Measurements from ENCODE around the gene PACSIN1. TPM values are rescaled to one million over a fixed set of nuclear protein-coding genes. Genes with fewer than 3 reads are reported as not detected.
A peak's percentile ranks its signal among the peaks of the same experiment; 100 is the strongest.

The PACSIN1 gene
- total and polyA plus RNA-seq, 2 donors, result 0.20 to 0.32 TPM

GRCh38 chr6:34572021-34572420 is 106.1 kb downstream of the PACSIN1 start:
- no peak overlapping the region for H3K27ac ChIP-seq (ENCODE audit: low read depth)
- 67% methylated on average over 16 of the region's 16 CpGs for WGBS

GRCh38 chr6:34572585-34572984 is 106.7 kb downstream of the PACSIN1 start:
- Histone ChIP-seq H3K4me3 (ENCODE audit: low read depth, low read length) (no peak overlapping the region), H3K27ac (ENCODE audit: low read depth) (no peak overlapping the region), H3K4me1 (ENCODE audit: insufficient read depth) (no peaks in the 10 kb centered on the region), H3K36me3 (ENCODE audit: insufficient read depth) (no peaks in the 10 kb centered on the region)
- WGBS, result 86% methylated on average over 6 of the region's 6 CpGs
- DNase-seq (ENCODE audit: extremely low spot score), result no peak

More at GRCh38 chr6:34572021-34572420, 106.1 kb downstream of the PACSIN1 start:
- H3K36me3 ChIP-seq (ENCODE audit: insufficient read depth), result no peaks in the 10 kb centered on the region
- DNase-seq (ENCODE audit: extremely low spot score), result no peak
- no peak overlapping the region for H3K4me3 ChIP-seq (ENCODE audit: low read depth, low read length)
- H3K4me1 ChIP-seq (ENCODE audit: insufficient read depth), result no peaks in the 10 kb centered on the region

- Histone ChIP-seq H3K36me3 (ENCODE audit: insufficient read depth) (no peaks in the 10 kb centered on the region), H3K4me1 (ENCODE audit: insufficient read depth) (no peaks in the 10 kb centered on the region), H3K4me3 (ENCODE audit: low read depth, low read length) (no peak overlapping the region), H3K27ac (ENCODE audit: low read depth) (no peak overlapping the region)
- 67% methylated on average over 8 of the region's 8 CpGs for WGBS
- DNase-seq (ENCODE audit: extremely low spot score), result no peak
Measured at GRCh38 chr6:34573567-34574183, 107.8 kb downstream of the PACSIN1 start.

GRCh38 chr6:34574647-34575293 is 108.9 kb downstream of the PACSIN1 start:
- no peak overlapping the region for H3K27ac ChIP-seq (ENCODE audit: low read depth)
- no peaks in the 10 kb centered on the region for H3K36me3 ChIP-seq (ENCODE audit: insufficient read depth)
- WGBS, result 77% methylated on average over 10 of the region's 10 CpGs
- H3K4me1 ChIP-seq (ENCODE audit: insufficient read depth), result no peaks in the 10 kb centered on the region
- no peak overlapping the region for H3K4me3 ChIP-seq (ENCODE audit: low read depth, low read length)
- DNase-seq (ENCODE audit: extremely low spot score), result no peak

GRCh38 chr6:34575326-34575725 is 109.5 kb downstream of the PACSIN1 start:
- WGBS, result 60% methylated on average over 3 of the region's 3 CpGs
- no peak overlapping the region for H3K4me3 ChIP-seq (ENCODE audit: low read depth, low read length)
- H3K4me1 ChIP-seq (ENCODE audit: insufficient read depth), result no peaks in the 10 kb centered on the region
- no peak overlapping the region for H3K27ac ChIP-seq (ENCODE audit: low read depth)
- no peaks in the 10 kb centered on the region for H3K36me3 ChIP-seq (ENCODE audit: insufficient read depth)
- DNase-seq (ENCODE audit: extremely low spot score), result no peak

- Histone ChIP-seq H3K27ac (ENCODE audit: low read depth) (no peak overlapping the region), H3K4me3 (ENCODE audit: low read depth, low read length) (no peak overlapping the region), H3K4me1 (ENCODE audit: insufficient read depth) (no peaks in the 10 kb centered on the region), H3K36me3 (ENCODE audit: insufficient read depth) (no peaks in the 10 kb centered on the region)
- WGBS, result 83% methylated on average over 18 of the region's 18 CpGs
- no peak for DNase-seq (ENCODE audit: extremely low spot score)
Measured at GRCh38 chr6:34576286-34576955, 110.5 kb downstream of the PACSIN1 start.

- DNase-seq (ENCODE audit: extremely low spot score), result no peak
- no peak overlapping the region for H3K4me3 ChIP-seq (ENCODE audit: low read depth, low read length)
- H3K27ac ChIP-seq (ENCODE audit: low read depth), result no peak overlapping the region
- H3K36me3 ChIP-seq (ENCODE audit: insufficient read depth), result no peaks in the 10 kb centered on the region
- WGBS, result 91% methylated on average over 7 of the region's 7 CpGs
- no peaks in the 10 kb centered on the region for H3K4me1 ChIP-seq (ENCODE audit: insufficient read depth)
Measured at GRCh38 chr6:34578445-34579262, 112.8 kb downstream of the PACSIN1 start.

GRCh38 chr6:34580707-34581560 is 115.1 kb downstream of the PACSIN1 start:
- Histone ChIP-seq H3K4me1 (ENCODE audit: insufficient read depth) (no peaks in the 10 kb centered on the region), H3K27ac (ENCODE audit: low read depth) (no peak overlapping the region), H3K4me3 (ENCODE audit: low read depth, low read length) (no peak overlapping the region), H3K36me3 (ENCODE audit: insufficient read depth) (no peaks in the 10 kb centered on the region)
- peak; percentile 66 for DNase-seq (ENCODE audit: extremely low spot score)
- 76% methylated on average over 6 of the region's 6 CpGs for WGBS

- no peak for DNase-seq (ENCODE audit: extremely low spot score)
Measured at GRCh38 chr6:34581561-34581920, 115.7 kb downstream of the PACSIN1 start.

GRCh38 chr6:34583461-34583860 is 117.6 kb downstream of the PACSIN1 start:
- Histone ChIP-seq H3K36me3 (ENCODE audit: insufficient read depth) (no peaks in the 10 kb centered on the region), H3K4me1 (ENCODE audit: insufficient read depth) (no peaks in the 10 kb centered on the region), H3K4me3 (ENCODE audit: low read depth, low read length) (no peak overlapping the region), H3K27ac (ENCODE audit: low read depth) (no peak overlapping the region)
- WGBS, result 94% methylated on average over 6 of the region's 6 CpGs
- no peak for DNase-seq (ENCODE audit: extremely low spot score)

More at GRCh38 chr6:34581561-34581920, 115.7 kb downstream of the PACSIN1 start:
- 92% methylated on average over 4 of the region's 4 CpGs for WGBS
- no peaks in the 10 kb centered on the region for H3K36me3 ChIP-seq (ENCODE audit: insufficient read depth)
- no peaks in the 10 kb centered on the region for H3K4me1 ChIP-seq (ENCODE audit: insufficient read depth)
- no peak overlapping the region for H3K27ac ChIP-seq (ENCODE audit: low read depth)
- no peak overlapping the region for H3K4me3 ChIP-seq (ENCODE audit: low read depth, low read length)

GRCh38 chr6:34583861-34584604 is 118.2 kb downstream of the PACSIN1 start:
- H3K4me3 ChIP-seq (ENCODE audit: low read depth, low read length), result no peak overlapping the region
- H3K36me3 ChIP-seq (ENCODE audit: insufficient read depth), result no peaks in the 10 kb centered on the region
- H3K27ac ChIP-seq (ENCODE audit: low read depth), result no peak overlapping the region
- 74% methylated on average over 5 of the region's 5 CpGs for WGBS
- no peaks in the 10 kb centered on the region for H3K4me1 ChIP-seq (ENCODE audit: insufficient read depth)
- no peak for DNase-seq (ENCODE audit: extremely low spot score)

- no peak for DNase-seq (ENCODE audit: extremely low spot score)
- H3K4me3 ChIP-seq (ENCODE audit: low read depth, low read length), result no peak overlapping the region
- H3K4me1 ChIP-seq (ENCODE audit: insufficient read depth), result no peaks in the 10 kb centered on the region
- no peaks in the 10 kb centered on the region for H3K36me3 ChIP-seq (ENCODE audit: insufficient read depth)
- WGBS, result 97% methylated on average over 9 of the region's 9 CpGs
- H3K27ac ChIP-seq (ENCODE audit: low read depth), result no peak overlapping the region
Measured at GRCh38 chr6:34584694-34585093, 118.8 kb downstream of the PACSIN1 start.

All from urinary bladder (tissue), 4 donors.